ENCODE measurements around the gene ENGASE.

The ENGASE gene

GRCh38 chr17:79107499-79108231, 33.0 kb downstream of the ENGASE start:
- no peak for TF ChIP-seq CTCF (conservative IDR thresholded peaks at IDR 0.05)
- H3K27ac ChIP-seq: no peak overlapping the region

GRCh38 chr17:79108232-79108850, 33.7 kb downstream of the ENGASE start:
- no peak for TF ChIP-seq CTCF (conservative IDR thresholded peaks at IDR 0.05)
- H3K27ac ChIP-seq: no peak overlapping the region

- TF ChIP-seq CTCF (conservative IDR thresholded peaks at IDR 0.05): no peak
These were observed 34.2 kb downstream of the ENGASE start for GRCh38 chr17:79108870-79109269.

GRCh38 chr17:79109584-79109983, 35.0 kb downstream of the ENGASE start:
- H3K27ac ChIP-seq: no peak overlapping the region
- TF ChIP-seq CTCF (conservative IDR thresholded peaks at IDR 0.05): peak; percentile 72

More at GRCh38 chr17:79108870-79109269, 34.2 kb downstream of the ENGASE start:
- no peak overlapping the region for H3K27ac ChIP-seq

GRCh38 chr17:79111097-79111496, 36.5 kb downstream of the ENGASE start:
- TF ChIP-seq CTCF (conservative IDR thresholded peaks at IDR 0.05): no peak
- H3K27ac ChIP-seq: no peak overlapping the region

- no peak for TF ChIP-seq CTCF (conservative IDR thresholded peaks at IDR 0.05)
- H3K27ac ChIP-seq: no peak overlapping the region
These were observed 37.8 kb downstream of the ENGASE start for GRCh38 chr17:79112471-79112870.

GRCh38 chr17:79113699-79114457, 39.3 kb downstream of the ENGASE start:
- no peak for TF ChIP-seq CTCF (conservative IDR thresholded peaks at IDR 0.05)
- peak overlapping the region; percentile 97 for H3K27ac ChIP-seq

All from VCaP (cell line).